ENCODE data around the gene RBM28. TPM values are rescaled to one million over a fixed set of nuclear protein-coding genes. Genes with fewer than 3 reads are reported as not detected.

RBM28 gene
- total and polyA plus RNA-seq, 10 of the 15 experiments (the other 5 are each of a cell fraction or from before 2014, with no cell fraction given): 14.3 to 50.4 (median 32.8) TPM

DNA sequence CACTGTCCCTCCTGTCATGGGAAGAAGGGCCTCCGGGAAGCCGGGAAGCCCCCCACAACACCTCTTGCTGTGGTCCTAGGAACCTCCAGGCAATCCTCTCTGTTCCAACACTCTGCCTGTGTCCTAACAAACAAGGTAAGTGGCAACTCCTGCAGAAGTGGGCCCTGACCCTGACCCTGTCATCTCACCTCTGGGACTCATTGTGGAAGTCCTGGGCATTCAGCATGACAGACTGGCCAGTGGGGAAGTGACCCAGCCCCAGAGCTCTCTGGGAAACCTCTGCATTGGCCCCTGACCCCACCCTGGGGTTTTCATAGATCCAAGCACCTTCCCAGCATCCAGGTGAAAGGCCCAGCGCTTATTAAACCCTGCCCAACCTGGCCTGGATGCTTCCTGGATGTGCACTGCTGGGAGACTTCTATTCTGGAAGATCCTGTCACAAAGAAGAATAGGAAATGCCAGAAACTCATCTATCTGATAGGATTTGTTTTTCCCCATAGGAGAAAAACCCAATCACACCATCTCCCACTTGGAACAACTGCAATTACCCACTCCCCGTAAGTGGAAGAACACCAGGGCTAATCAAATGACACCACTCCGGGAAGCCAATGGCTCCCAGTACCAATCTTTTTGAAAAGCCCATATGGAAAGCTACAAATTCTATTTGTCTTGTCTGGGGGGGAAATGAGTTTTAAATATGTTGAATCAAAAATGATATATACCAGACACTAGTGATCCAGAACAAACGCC, 78.4 kb downstream of the RBM28 start:
- H2AFZ ChIP-seq (ENCODE audit: control insufficient read depth, low read depth, low read length): no peak overlapping the region
- no peak for TF ChIP-seq ZBED1 (IDR thresholded peaks at IDR 0.05; ENCODE audit: borderline replicate concordance)
- TF ChIP-seq CEBPB (IDR thresholded peaks at IDR 0.05; ENCODE audit: borderline replicate concordance in 1 of 2, low read depth in 2 of 2, low read length in 2 of 2): no peak
- no peak for TF ChIP-seq BRCA1 (IDR thresholded peaks at IDR 0.05; ENCODE audit: low read depth, low read length)
- TF ChIP-seq SREBF1 (IDR thresholded peaks at IDR 0.05; ENCODE audit: low read length): no peak
- no peak for TF ChIP-seq ZBTB4 (CRISPR knock-in tag; IDR thresholded peaks at IDR 0.05)
- TF ChIP-seq ZNF217 (IDR thresholded peaks at IDR 0.05): no peak
- TF ChIP-seq HCFC1 (IDR thresholded peaks at IDR 0.05; ENCODE audit: low read length): no peak
- no peak for TF ChIP-seq NFYA (IDR thresholded peaks at IDR 0.05; ENCODE audit: borderline replicate concordance, low read depth, low read length)
- no peak for TF ChIP-seq EED (IDR thresholded peaks at IDR 0.05; ENCODE audit: low read depth)
- no peak for TF ChIP-seq NR2C2 (IDR thresholded peaks at IDR 0.05; ENCODE audit: borderline replicate concordance, control insufficient read depth, insufficient read length, low read depth)
- TF ChIP-seq HDGF (IDR thresholded peaks at IDR 0.05): no peak
- TF ChIP-seq, protein P1, sequence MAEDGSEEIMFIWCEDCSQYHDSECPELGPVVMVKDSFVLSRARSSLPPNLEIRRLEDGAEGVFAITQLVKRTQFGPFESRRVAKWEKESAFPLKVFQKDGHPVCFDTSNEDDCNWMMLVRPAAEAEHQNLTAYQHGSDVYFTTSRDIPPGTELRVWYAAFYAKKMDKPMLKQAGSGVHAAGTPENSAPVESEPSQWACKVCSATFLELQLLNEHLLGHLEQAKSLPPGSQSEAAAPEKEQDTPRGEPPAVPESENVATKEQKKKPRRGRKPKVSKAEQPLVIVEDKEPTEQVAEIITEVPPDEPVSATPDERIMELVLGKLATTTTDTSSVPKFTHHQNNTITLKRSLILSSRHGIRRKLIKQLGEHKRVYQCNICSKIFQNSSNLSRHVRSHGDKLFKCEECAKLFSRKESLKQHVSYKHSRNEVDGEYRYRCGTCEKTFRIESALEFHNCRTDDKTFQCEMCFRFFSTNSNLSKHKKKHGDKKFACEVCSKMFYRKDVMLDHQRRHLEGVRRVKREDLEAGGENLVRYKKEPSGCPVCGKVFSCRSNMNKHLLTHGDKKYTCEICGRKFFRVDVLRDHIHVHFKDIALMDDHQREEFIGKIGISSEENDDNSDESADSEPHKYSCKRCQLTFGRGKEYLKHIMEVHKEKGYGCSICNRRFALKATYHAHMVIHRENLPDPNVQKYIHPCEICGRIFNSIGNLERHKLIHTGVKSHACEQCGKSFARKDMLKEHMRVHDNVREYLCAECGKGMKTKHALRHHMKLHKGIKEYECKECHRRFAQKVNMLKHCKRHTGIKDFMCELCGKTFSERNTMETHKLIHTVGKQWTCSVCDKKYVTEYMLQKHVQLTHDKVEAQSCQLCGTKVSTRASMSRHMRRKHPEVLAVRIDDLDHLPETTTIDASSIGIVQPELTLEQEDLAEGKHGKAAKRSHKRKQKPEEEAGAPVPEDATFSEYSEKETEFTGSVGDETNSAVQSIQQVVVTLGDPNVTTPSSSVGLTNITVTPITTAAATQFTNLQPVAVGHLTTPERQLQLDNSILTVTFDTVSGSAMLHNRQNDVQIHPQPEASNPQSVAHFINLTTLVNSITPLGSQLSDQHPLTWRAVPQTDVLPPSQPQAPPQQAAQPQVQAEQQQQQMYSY (CRISPR knock-in tag; IDR thresholded peaks at IDR 0.05): no peak
- no peak for TF ChIP-seq ATF2 (IDR thresholded peaks at IDR 0.05; ENCODE audit: low read length)
- TF ChIP-seq RELA (IDR thresholded peaks at IDR 0.05; ENCODE audit: borderline replicate concordance, partially characterized antibody): no peak
- no peak for TF ChIP-seq CHD4 (IDR thresholded peaks at IDR 0.05)
- TF ChIP-seq MYB (IDR thresholded peaks at IDR 0.05; ENCODE audit: borderline replicate concordance, low read depth, low read length): no peak
- TF ChIP-seq MXI1 (IDR thresholded peaks at IDR 0.05; ENCODE audit: low read depth, low read length): no peak
- 35% methylated on average over 6 of the region's 6 CpGs for WGBS (ENCODE audit: insufficient coverage, insufficient replicate concordance, low lambda C conversion rate, missing lambda C conversion rate)
- H3K27me3 ChIP-seq (replicated peaks in 1 of 2; ENCODE audit: control insufficient read depth in 2 of 2, insufficient read depth in 2 of 2, low read length in 1 of 2): peaks cover 0 to 2% of the 10 kb centered on the region in 2 experiments; a peak in 2 of 4 replicates
- no peak for DNase-seq (ENCODE audit: low read depth, low spot score)
- ChIA-PET POLR2A (no interaction called here), SMC1A (ENCODE audit: uncharacterized antibody, unreplicated experiment) (no interaction called here), RAD21 (ENCODE audit: unreplicated experiment) (no interaction called here), CTCF (no interaction called here)
- no peak overlapping the region for H3K9ac ChIP-seq (ENCODE audit: control insufficient read depth, insufficient read depth, low read length)
- in situ Hi-C loops (cut with MboI) (no loop called here), intact Hi-C loops (cut with micrococcal nuclease; ENCODE audit: unreplicated experiment) (no loop called here)
- BruUV-seq (replicated peaks): no TSS peak
- no peaks in the 10 kb centered on the region for H3K9me3 ChIP-seq (replicated peaks; ENCODE audit: control insufficient read depth, insufficient read depth, low read length)
- no peaks in the 10 kb centered on the region for H4K20me1 ChIP-seq (ENCODE audit: control insufficient read depth, insufficient read depth)
- no peaks in the 10 kb centered on the region for H3K36me3 ChIP-seq (ENCODE audit: control insufficient read depth in 2 of 2, insufficient read depth in 2 of 2, low read length in 1 of 2)
- no peak overlapping the region for H3K27ac ChIP-seq (ENCODE audit: control insufficient read depth, insufficient read depth)
- H3K4me1 ChIP-seq (ENCODE audit: control insufficient read depth, insufficient read depth, low read length): no peaks in the 10 kb centered on the region
- H3K79me2 ChIP-seq (ENCODE audit: control insufficient read depth, insufficient read depth, low read length): no peaks in the 10 kb centered on the region
- no peak overlapping the region for H3K4me2 ChIP-seq (ENCODE audit: control insufficient read depth, insufficient read depth)
- no peak for ATAC-seq
- no peak for FAIRE-seq
- H3K4me3 ChIP-seq: no peak overlapping the region
